NCI-H1694 treated with DMSO at 0.1 percent for 48 hours (cell line): ENCODE results near the gene SLC8A3.

Experiments used
- DNase-seq: peaks from one replicate; lab custom pipeline; 2025; lab: John Stamatoyannopoulos, UW

Gene SLC8A3

GRCh38 chr14:70064136-70064865 is 124.5 kb downstream of the SLC8A3 start:
- peak; percentile 95 for DNase-seq

- DNase-seq, result no peak
Measured at GRCh38 chr14:70061108-70061507, 127.6 kb downstream of the SLC8A3 start.

GRCh38 chr14:70059545-70059944 is 129.2 kb downstream of the SLC8A3 start:
- no peak for DNase-seq

GRCh38 chr14:70057519-70058136 is 131.1 kb downstream of the SLC8A3 start:
- DNase-seq, result no peak

GRCh38 chr14:70052990-70053389 is 135.8 kb downstream of the SLC8A3 start:
- no peak for DNase-seq

GRCh38 chr14:70050136-70050535 is 138.6 kb downstream of the SLC8A3 start:
- DNase-seq, result no peak

GRCh38 chr14:70049605-70050004 is 139.1 kb downstream of the SLC8A3 start:
- no peak for DNase-seq

DNA sequence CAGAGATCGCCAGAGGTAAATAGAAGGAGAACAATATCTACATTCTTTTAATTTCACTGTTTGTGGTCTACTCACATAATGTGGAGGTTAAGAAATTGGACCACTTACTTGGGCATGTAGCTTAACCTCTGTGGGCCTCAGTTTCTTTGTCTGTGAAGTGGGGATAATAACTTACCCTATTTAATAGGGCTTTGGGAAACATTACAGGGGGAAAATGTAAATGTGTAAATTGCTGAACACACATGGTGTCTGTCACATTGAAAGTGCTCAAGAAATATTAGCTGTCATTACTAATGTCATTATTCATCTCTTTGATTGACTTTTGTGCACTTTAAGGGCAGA is 140.5 kb downstream of the SLC8A3 start:
- no peak for DNase-seq

DNA sequence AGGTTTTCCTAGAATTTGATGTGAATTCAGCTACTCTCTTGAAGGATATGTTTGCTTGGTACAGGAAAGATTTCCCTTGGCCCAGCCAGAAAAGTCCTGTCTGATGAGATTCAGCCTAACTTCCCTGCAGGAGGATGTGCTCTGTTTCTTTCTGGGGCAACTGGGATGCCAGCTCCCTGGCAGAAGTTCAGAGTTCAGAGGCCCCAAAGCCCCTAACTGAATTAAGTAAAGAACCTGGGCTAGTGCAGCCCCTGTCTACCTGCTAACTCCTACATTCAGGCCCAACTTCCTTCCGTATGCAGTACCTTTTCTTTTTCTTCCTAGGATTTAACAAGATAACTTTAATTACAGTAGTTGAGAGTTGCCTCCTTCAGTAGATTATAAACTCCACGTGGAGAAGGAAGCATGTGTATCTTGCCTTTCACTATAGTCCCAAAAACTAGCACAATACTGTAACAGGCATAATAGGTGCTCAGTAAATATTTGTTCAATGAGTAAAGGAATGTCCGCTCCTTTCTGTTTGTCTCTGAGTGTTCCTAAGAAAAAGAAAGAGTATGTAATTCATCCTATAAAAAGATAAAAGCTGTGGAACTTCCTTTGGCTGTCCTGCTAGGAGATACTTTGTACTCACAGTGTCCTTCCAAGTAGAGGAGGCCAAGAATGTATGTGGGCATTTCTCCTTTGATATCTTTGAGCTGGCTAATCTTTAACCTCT is 141.0 kb downstream of the SLC8A3 start:
- no peak for DNase-seq

- peak; percentile 74 for DNase-seq
Measured at GRCh38 chr14:70045844-70046535, 142.8 kb downstream of the SLC8A3 start.

- no peak for DNase-seq
Measured at GRCh38 chr14:70045310-70045709, 143.4 kb downstream of the SLC8A3 start.

GRCh38 chr14:70043001-70043400 is 145.8 kb downstream of the SLC8A3 start:
- DNase-seq, result no peak

GRCh38 chr14:70036665-70037064 is 152.1 kb downstream of the SLC8A3 start:
- DNase-seq, result peak; percentile 28

GRCh38 chr14:70034257-70034656 is 154.5 kb downstream of the SLC8A3 start:
- DNase-seq, result no peak

DNA sequence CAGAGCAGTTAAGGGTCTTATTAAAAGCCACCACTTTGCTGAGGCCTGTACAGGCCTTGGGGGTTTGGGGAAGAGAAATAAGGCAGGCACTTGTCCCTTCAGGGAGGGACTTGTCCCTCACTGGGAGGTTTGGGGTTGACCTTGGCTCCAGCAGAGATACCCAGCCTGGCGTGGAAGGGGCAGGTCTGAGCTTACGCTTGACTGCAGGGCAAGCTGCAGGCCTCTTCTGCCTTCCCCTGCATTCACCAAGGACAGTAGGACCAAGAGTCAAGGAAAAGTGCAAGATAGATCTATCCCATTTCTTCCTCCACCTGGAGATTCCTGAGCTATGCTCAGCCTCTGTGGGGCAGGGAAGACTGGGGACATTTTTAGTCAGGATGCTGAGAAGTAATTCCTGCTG is 155.2 kb downstream of the SLC8A3 start:
- no peak for DNase-seq

GRCh38 chr14:70033116-70033515 is 155.6 kb downstream of the SLC8A3 start:
- DNase-seq, result no peak

DNA sequence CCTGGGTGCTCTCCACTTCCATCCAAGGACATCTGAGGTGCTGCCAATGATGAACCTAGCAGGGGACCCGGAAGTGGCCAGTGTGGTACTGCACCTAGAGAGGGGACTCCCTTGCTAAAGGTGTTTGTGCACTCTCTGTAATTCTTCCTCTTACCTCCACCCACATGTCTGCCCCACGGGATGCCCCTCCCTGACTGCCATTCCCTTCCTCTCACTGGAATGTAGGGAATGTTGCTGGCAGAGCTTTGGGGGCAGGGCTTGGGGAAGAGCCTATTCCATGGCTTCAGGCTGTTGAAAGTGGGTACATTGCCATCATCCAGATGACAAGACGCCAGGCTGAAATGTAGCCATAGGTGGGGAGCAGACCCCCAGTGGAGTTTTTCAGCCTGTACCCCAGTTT is 156.3 kb downstream of the SLC8A3 start:
- no peak for DNase-seq

- no peak for DNase-seq
Measured at GRCh38 chr14:70032016-70032415, 156.7 kb downstream of the SLC8A3 start.

GRCh38 chr14:70029296-70030132 is 159.2 kb downstream of the SLC8A3 start:
- DNase-seq, result no peak

DNA sequence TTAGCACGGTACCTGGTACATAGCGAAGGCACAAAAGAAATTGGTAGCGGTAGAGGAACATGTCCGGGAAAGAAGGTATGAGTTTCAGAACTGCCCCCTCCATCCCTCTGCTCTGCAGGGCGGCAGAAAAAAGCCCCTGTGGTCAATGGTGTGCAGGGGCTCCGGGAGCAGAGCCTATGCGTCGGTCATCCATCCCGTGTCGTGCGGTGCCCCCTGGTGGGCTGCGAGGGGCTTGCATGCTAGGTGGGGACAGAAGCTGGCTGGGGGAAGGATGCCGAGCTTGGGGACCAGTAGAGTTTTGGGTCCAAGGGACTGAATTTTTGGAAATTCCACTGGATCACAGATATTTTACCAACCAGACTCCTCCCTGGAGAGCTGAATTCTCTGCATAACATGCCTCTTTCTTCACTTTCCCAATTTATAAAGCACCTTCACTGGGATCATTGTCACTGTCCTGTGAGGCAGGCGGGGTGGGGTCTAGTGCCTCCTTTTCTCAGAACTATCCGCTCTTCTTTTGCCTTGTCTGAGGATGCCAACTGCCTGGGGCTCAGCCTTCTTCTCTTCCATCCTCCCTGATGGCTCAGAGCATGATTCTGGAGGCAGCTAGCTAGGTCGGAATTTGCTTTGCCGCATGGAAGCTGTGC is 160.8 kb downstream of the SLC8A3 start:
- DNase-seq, result peak; percentile 70

- DNase-seq, result no peak
Measured at GRCh38 chr14:70023871-70024270, 164.9 kb downstream of the SLC8A3 start.
